DMS 273 (cell line): ENCODE measurements around the gene TNK1.
"Not testable (repeated sequence)": the region's sequence is repeated elsewhere in the genome, so short reads cannot be mapped to it uniquely, and the experiment has no call there.

Source experiments
- DNase-seq: peaks from one replicate; lab custom pipeline; 2025; ENCODE audit not compliant: unreplicated experiment; lab: John Stamatoyannopoulos, UW

TNK1 gene

GRCh38 chr17:7355053-7355452, 25.8 kb upstream of the TNK1 start, which contains the start of gene TMEM95:
Gene TMEM95 (plus strand): TSS chr17:7355156. CDS start chr17:7355205, 49 bp downstream.
- DNase-seq = peak; percentile 59

GRCh38 chr17:7355573-7355972, 25.3 kb upstream of the TNK1 start:
- no peak for DNase-seq

- DNase-seq = peak; percentile 81
Measured at GRCh38 chr17:7356072-7356549, 24.8 kb upstream of the TNK1 start.

- DNase-seq = no peak
Measured at GRCh38 chr17:7356756-7357155, 24.1 kb upstream of the TNK1 start.

GRCh38 chr17:7357381-7357780, 23.5 kb upstream of the TNK1 start:
- DNase-seq = no peak

- DNase-seq = no peak
Measured at GRCh38 chr17:7361906-7362305, 19.0 kb upstream of the TNK1 start.

GRCh38 chr17:7363311-7363710, 17.6 kb upstream of the TNK1 start:
- DNase-seq = no peak

- DNase-seq = not testable (repeated sequence)
Measured at GRCh38 chr17:7365963-7366362, 14.9 kb upstream of the TNK1 start.

- no peak for DNase-seq
Measured at GRCh38 chr17:7367083-7367482, 13.8 kb upstream of the TNK1 start.

GRCh38 chr17:7367918-7368598, 12.8 kb upstream of the TNK1 start:
- no peak for DNase-seq

GRCh38 chr17:7368599-7368994, 12.3 kb upstream of the TNK1 start:
- not testable (repeated sequence) for DNase-seq

GRCh38 chr17:7369825-7370224, 11.1 kb upstream of the TNK1 start:
- DNase-seq = no peak

- no peak for DNase-seq
Measured at GRCh38 chr17:7370853-7371252, 10.0 kb upstream of the TNK1 start.

- DNase-seq = no peak
Measured at GRCh38 chr17:7374353-7374752, 6.5 kb upstream of the TNK1 start.

GRCh38 chr17:7379134-7379533, 1.8 kb upstream of the TNK1 start:
- no peak for DNase-seq

GRCh38 chr17:7380321-7380720, 568 bp upstream of the TNK1 start:
- DNase-seq = peak; percentile 43

- DNase-seq = no peak
Measured at GRCh38 chr17:7382901-7383300, 2.0 kb downstream of the TNK1 start.

- no peak for DNase-seq
Measured at GRCh38 chr17:7383371-7383741, 2.5 kb downstream of the TNK1 start.

- DNase-seq = no peak
Measured at GRCh38 chr17:7383742-7384488, 3.0 kb downstream of the TNK1 start.

- no peak for DNase-seq
Measured at GRCh38 chr17:7384489-7385081, 3.7 kb downstream of the TNK1 start.

- DNase-seq = no peak
Measured at GRCh38 chr17:7388856-7389255, 8.0 kb downstream of the TNK1 start.
